ENCODE results near the gene FNIP1.
"Not testable (repeated sequence)": the region's sequence is repeated elsewhere in the genome, so short reads cannot be mapped to it uniquely, and the experiment has no call there.

FNIP1 gene

DNA sequence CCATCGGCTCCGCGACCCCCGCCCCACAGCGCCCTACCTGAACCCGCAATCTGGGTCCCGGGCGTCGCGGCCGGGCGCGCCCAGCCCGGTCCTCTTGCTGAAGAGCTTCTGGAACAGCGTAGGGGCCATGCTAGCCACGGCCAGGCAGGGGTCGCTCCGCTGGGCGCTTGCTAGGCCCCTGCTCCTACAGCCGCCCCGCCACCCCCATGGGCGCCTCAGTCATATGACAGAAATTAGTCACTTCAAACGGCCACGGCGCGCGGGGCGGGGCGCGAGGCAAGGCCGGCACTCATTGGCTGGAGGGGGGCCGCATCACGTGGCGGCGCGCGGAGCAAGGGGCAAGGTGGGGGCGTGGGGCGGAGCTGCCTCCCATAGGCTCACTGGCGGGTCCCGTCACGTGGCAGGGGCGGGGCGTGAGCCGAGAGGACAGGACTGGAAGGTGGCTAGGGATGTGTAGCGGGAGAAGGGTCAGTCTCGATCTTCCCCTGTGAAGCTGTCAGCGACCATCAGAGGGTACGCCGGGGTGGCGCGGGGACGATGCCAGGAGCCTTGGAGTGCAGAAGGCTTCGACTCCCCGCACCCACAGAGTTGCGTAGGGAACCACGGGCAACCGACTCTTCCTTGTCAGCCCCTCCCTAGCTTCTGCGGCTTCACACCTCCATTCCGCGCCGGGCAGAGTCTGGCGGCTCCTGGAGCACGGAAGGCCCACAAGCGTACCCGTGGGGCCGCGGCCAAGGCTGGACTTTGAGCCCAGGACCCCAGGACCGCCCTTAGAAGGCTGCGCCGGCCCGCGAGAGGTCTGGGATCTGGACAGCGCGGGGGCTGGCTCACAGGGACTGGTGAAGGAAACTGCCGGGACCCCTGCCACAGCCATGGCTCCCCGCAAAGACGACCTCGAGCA is at the start of gene FNIP1:
FNIP1 (minus strand) TSS at position 225 of the 901 bp plus-strand sequence; CDS start at position 129, 96 bp downstream.
- DNase-seq, result peak; percentile 85

GRCh38 chr5:131846536-131846935 is 49.7 kb upstream of the FNIP1 start:
- DNase-seq, result no peak

GRCh38 chr5:131845828-131846227 is 49.0 kb upstream of the FNIP1 start:
- DNase-seq, result no peak

DNA sequence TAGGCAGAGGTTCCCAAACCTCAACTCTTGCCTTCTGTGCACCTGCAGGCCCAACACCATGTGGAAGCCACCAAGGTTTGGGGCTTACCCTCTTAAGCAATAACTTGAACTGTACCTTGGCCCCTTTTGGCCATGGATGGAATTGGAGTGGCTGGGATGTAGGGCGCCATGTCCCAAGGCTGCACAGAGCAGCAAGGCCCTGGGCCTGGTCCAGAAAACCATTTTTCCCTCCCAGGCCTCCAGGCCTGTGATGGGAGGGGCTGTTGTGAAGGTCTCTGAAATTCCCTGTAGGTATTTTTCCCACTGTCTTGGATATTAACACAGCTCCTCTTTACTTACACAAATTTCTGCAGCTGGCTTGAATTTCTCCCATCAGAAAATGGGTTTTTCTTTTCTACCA is 46.2 kb upstream of the FNIP1 start:
- DNase-seq, result not testable (repeated sequence)

DNA sequence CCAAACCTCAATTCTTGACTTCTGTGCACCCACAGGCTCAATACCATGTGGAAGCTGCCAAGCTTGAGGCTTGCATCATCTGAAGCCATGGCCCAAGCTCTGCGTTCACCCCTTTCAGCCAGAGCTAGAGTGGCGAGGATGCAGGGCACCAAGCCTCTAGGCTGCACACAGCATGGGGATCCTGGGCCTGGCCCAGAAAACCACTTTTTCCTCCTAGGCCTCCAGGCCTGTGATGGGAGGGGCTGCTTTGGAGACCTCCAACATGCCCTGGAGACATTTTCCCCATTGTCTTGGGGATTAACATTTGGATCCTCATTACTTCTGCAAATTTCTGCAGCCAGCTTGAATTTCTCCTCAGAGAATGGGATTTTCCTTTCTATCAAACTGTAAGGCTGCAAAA is 35.9 kb upstream of the FNIP1 start:
- DNase-seq, result not testable (repeated sequence)

DNA sequence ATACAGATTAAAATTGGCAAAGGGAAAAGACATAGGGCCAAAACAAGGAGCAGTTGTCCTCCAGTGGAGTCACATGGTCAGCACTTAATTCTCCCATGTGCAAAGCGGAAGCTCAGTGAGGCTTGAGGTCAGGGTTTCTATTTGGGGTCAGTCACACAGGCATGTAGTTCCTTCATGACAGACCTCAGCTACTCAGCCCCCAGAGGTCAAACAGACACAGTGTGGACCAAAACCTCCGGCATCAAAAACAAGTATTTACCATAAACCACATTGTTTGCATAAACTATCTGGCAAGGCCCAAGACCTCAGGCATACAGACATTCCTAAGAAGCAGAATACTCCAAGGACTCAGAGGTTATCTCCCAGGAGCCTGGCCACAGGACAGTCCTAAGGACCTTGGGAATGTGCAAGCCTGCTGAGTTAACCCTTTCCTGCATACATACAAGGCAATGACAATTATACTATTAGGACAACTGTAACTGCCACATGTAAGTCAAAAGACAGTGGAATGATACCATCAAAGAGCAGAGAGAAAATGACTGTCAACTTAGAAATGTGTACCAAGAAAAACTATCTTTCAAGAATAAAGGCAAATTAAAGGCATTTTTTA is 28.7 kb upstream of the FNIP1 start:
- no peak for DNase-seq

GRCh38 chr5:131824631-131825030 is 27.8 kb upstream of the FNIP1 start:
- DNase-seq, result no peak

DNA sequence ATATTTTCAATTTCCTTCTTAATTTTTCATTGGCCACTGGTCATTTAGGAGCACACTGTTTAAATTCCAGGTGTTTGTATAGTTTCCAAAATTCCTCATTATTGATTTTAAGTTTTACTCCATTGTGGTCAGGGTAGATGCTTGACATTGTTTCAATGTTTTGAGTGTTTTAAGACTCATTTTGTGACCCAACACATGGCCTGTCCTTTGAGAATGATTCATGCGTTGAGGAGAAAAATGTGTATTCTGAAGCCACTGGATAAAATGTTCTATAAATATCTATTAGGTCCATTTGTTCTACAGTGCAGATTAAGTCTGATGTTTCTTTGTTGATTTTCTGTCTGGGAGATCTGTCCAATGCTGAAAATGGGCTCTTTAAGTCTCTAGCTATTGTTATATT is 24.4 kb upstream of the FNIP1 start:
- DNase-seq, result no peak

DNA sequence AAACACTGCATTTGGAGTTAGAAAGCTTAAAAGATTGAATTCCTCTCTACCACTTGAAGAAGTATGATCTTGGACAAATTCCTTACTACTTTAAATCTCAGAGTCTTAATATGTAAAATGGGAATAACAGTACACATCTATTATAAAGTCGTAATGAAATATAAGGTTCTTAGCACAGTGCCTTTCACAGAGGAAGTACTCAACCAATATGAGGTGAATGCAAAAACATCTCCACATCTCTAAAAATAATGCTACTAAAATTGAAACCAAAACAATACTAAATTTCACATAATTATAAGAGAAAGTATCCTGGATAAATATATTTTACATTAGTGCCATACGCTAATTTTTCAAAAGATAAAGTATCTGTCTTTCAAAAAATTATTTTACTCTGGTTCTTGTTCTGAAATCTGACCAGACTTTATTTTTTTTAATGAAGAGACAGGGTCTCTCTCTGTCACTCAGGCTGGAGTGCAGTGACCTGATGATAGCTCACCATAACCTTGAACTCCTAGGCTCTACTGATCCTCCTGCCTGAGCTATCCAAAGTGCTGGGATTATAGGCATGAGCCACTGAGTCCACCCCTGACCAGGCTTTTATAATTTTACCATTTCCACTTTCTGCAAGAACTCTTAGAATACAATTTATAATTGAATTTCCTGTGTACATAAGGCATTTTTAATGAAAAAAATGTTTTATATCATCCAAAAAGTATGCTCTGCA is 21.3 kb upstream of the FNIP1 start:
- DNase-seq, result no peak

GRCh38 chr5:131814990-131815389 is 18.2 kb upstream of the FNIP1 start:
- no peak for DNase-seq

DNA sequence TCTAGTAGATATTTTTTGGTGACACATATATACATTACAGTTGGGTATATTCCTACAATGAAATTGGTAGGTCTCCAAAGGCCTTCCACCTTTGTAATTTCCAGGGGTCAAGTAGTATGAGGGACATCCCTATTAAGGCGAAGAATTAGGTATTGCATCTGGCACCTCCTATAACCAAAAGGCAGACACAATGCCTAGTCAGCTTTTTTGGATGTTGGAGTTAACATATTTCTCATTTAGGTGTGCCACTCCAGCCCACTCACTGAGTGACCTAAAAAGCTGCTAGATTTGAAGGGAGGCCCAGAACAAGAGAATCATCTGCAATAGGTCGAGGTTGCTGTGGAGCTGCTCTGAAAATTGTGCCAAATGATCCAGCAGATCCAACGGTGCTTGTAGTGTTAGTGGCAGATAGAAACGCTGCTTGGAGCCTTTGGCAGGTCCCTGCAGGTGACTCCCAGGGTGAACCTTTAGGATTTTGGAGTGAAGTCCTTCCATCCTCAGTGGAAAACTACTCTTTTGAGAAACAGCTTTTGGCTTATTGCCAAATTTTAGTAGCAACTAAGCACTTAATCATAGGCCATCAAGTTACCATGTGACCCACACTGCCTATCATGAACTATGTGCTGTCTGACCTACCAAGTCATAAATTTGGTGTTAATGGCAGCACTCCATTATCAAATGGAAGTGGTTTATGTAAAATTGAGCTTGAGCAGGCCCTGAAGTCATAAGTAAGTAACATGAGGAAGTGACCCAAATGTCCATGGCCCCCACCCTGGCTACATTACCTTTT is 15.7 kb upstream of the FNIP1 start:
- no peak for DNase-seq

DNA sequence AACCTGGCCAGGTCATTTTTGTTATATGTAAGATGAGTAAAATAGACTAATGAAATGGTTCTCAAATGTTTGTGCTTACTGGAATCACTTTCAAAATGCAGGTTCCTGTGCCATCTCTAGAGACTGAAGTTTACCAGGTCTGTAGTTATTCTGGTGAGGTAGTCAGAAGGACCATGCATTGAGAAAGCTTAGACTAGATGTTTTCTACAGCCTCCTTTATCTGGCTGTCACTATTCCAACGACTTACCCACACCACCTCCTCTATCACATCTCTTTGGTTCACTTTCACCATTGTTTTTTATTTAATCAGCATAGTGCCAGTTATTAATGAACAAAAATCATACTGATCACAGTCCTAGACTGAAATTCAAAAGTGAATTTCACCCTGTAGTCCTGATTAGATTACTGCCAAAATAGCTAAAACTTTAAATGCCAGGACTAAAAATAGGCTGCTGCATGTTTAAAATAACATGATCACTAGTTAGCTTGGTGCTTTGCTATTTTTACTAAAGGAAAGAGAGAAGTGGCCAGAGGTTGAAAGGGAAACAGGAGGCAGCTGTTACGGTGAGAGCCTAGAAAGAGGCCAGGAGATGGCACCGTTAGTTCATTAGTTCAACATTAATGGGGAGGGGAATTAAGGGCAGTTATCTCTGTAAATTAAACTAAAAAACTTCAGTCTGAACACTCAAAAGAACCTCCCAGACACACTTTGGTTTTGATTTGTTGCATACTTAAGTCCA is 13.9 kb upstream of the FNIP1 start:
- DNase-seq, result no peak

GRCh38 chr5:131795879-131796792 is 681 bp downstream of the FNIP1 start:
- DNase-seq, result no peak

- DNase-seq, result no peak
These were observed 1.6 kb downstream of the FNIP1 start for GRCh38 chr5:131795228-131795627.

DNA sequence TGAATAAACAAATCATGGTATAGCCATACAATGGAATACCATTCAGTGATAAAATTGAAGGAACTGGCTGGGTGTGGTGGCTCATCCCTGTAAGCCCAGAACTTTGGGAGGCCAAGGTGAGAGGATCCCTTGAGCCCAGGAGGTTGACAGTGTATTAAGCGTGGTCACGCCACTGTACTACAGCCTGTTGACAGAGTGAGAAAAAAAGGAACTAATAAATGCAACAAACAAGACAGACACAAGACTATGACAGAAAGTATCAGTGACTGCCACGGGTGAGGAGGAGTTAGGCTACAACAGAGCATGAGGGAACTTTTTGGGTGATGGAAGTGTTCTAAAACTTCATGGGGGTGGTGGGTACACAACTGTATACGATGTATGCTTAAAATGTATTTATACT is 2.2 kb downstream of the FNIP1 start:
- DNase-seq, result no peak

DNA sequence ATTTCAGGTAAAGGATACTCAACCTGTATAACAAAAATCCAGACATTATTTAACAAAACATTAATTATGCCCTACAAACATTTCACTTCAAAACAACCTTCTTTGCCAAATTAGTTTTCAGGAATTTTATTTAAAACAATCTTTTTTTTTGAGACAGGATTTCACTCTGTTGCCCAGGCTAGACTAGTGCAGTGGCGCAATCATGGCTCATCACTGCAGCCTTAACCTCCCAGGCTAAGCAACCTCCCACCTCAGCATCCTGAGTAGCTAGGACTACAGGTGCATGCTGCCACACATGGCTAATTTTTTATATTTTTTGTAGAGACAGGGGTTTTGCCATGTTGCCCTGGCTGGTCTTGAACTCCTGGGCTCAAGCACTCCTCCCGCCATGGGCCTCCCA is 3.9 kb downstream of the FNIP1 start:
- DNase-seq, result no peak

- DNase-seq, result no peak
These were observed 5.0 kb downstream of the FNIP1 start for GRCh38 chr5:131791866-131792265.

DNA sequence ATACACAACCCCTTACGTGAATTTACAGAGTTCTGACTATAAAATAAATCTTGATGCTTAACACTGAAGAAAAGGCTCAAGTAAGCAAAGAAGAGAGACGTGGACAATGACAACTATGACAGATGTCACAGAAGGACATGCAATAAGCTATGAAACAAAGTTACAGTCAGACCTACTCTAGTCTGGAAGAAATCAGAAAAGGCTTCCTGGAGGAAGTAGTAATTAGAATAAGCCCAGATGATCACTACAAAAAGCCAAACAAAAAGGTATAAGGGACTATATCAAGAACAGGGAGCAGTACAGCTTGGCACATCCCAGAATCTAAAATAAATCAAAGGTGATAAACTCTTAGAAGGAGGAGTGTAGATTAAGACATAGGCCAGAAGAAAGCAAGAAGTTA is 6.3 kb downstream of the FNIP1 start:
- no peak for DNase-seq

- DNase-seq, result no peak
These were observed 7.1 kb downstream of the FNIP1 start for GRCh38 chr5:131789765-131790164.

GRCh38 chr5:131787736-131788135 is 9.1 kb downstream of the FNIP1 start:
- DNase-seq, result no peak

Measured in NCI-H2171 (cell line).